Upper lobe of left lung (tissue), 4 donors: ENCODE measurements around the gene SCFD2.

Source experiments
- CTCF ChIP-seq, 6 experiments: fragments of 450-650 bp in 4 of 6; fragments of 200-600 bp in 2 of 6; sonication (generic) in 2 of 6; IDR thresholded peaks; one replicate each; pipeline ENCODE4 v1.5.1; 2016 to 2019; ENCODE audit warnings: antibody characterized with exemption in 6 of 6
- EP300 ChIP-seq, 4 donors: sonication (generic); formaldehyde crosslinking; IDR thresholded peaks; one replicate each; pipeline ENCODE4 v1.5.1; 2017; ENCODE audit warnings: antibody characterized with exemption in 4 of 4, control low read depth in 2 of 4
- POLR2A ChIP-seq, 4 donors: fragments of 450-650 bp; IDR thresholded peaks; one replicate each; pipeline ENCODE4 v1.5.1; 2016 to 2017; ENCODE audit warnings: antibody characterized with exemption in 4 of 4, mild to moderate bottlenecking in 2 of 4

- no peak for TF ChIP-seq EP300 (IDR thresholded peaks at IDR 0.05)
- no peak for TF ChIP-seq POLR2A (IDR thresholded peaks at IDR 0.05)
- no peak for TF ChIP-seq CTCF (IDR thresholded peaks at IDR 0.05)
These were observed 484.9 kb downstream of the SCFD2 start for GRCh38 chr4:52880994-52881393.
